ENCODE measurements around the gene TMEM201.

Gene TMEM201

DNA sequence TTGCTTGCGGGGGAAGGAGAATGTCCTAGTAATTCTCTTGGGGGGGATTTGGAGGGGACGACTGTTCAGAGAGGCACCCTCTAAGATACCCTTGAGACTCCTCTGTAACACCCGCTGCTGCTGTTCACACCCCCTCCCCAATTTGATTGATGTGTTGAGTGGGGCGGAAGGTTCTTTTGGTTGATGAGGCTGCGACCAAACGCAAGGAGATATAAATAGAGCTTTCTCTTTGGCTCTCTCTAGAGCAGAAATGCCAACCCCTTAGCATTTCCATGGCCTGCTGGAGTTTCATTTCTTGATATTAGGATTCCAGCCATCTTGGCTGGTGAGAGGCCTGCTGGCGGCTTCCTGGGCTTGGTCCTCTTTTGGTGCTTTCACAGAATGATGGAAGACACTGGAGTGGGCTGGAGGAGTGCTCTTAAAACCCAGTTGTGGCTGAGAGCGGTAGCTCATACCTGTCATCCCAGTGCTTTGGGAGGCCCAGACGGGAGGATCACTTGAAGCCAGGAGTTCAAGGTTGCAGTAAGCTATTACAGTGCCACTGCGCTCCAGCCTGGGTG lies 64.9 kb downstream of the TMEM201 start:
- no peak for DNase-seq (ENCODE audit: low read depth)

GRCh38 chr1:9654051-9654833 lies 65.5 kb downstream of the TMEM201 start:
- no peak for DNase-seq (ENCODE audit: low read depth)

- DNase-seq (ENCODE audit: low read depth): no peak
Observed at GRCh38 chr1:9654834-9655723, 66.4 kb downstream of the TMEM201 start.

GRCh38 chr1:9655836-9656235 lies 67.1 kb downstream of the TMEM201 start:
- no peak for DNase-seq (ENCODE audit: low read depth)

DNA sequence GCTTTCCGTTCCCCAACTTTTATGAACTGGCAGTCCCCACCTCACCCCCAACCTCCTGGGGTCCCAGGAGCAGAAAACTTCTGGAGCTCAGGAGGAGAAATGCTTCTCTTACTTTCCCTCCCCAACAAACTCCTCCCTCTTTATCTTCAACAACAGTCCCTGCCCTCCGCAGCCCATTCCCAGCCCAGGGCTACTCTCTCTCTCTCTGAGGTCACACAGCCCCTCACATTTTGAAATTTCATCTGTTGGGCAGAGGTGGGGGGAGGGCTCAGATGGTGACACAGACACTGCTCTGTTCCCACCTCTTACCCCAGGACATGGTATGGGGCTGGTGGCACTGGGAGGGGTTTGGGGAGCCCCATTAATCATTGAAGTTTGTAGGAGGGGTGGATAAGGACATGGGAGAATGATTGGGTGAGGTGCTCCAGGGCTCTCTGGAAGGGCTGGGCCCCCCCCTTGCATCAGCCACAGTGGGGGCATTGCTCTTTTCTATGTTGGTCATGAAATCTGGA lies 68.9 kb downstream of the TMEM201 start:
- no peak for DNase-seq (ENCODE audit: low read depth)

GRCh38 chr1:9658199-9658598 lies 69.5 kb downstream of the TMEM201 start:
- DNase-seq (ENCODE audit: low read depth): no peak

DNA sequence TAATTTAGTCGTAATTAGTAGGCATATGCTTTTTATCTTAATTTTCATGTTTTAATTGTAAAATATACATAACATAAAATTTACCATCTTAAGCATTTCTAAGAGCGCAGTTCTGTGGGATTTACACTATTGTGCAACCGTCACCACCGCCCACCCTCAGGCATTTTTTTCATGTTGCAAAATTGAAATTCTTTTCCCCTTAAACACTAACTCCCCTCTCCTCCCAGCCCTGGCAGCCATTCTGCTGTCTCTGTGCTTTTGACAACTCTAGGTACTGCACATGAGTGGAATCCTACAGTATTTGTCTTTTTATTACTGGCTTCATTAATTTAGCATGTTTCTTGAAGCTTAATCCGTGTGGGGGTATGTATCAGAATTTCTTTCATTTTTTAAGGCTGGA lies 70.6 kb downstream of the TMEM201 start:
- peak; percentile 85 for DNase-seq (ENCODE audit: low read depth)

DNA sequence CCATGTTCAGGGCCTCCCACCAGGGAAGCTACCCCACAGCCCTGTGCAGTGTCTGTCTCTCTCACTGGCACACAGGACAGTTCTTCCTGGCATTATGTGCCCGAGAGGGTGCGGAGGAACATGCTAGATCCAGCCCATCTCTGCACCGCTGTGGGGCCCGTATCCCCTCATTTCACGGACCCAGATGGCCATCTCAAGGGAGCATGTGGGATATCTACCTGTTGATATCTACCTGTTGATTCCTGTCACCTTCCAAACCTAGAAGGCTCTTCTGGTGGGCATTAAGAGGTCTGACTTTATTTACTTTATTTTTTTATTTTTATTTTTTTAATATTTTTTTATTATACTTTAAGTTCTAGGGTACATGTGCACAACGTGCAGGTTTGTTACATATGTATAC lies 74.5 kb downstream of the TMEM201 start:
- DNase-seq (ENCODE audit: low read depth): no peak

All from EH (cell line).